ENCODE results near the gene IL4.
"Not testable (repeated sequence)": the region's sequence is repeated elsewhere in the genome, so short reads cannot be mapped to it uniquely, and the experiment has no call there.

The IL4 gene

GRCh38 chr5:132674671-132675506, 1.1 kb downstream of the IL4 start:
- DNase-seq (ENCODE audit: low spot score), result no peak

- DNase-seq (ENCODE audit: low spot score), result no peak
These were observed 2.3 kb downstream of the IL4 start for GRCh38 chr5:132675936-132676689.

- no peak for DNase-seq (ENCODE audit: low spot score)
These were observed 3.4 kb downstream of the IL4 start for GRCh38 chr5:132677191-132677590.

- no peak for DNase-seq (ENCODE audit: low spot score)
These were observed 4.1 kb downstream of the IL4 start for GRCh38 chr5:132677682-132678400.

GRCh38 chr5:132678735-132679134, 4.9 kb downstream of the IL4 start:
- DNase-seq (ENCODE audit: low spot score), result no peak

GRCh38 chr5:132679166-132679565, 5.4 kb downstream of the IL4 start:
- no peak for DNase-seq (ENCODE audit: low spot score)

- no peak for DNase-seq (ENCODE audit: low spot score)
These were observed 6.1 kb downstream of the IL4 start for GRCh38 chr5:132679717-132680380.

GRCh38 chr5:132680780-132681475, 7.1 kb downstream of the IL4 start:
- no peak for DNase-seq (ENCODE audit: low spot score)

GRCh38 chr5:132681476-132681831, 7.7 kb downstream of the IL4 start:
- DNase-seq (ENCODE audit: low spot score), result no peak

- DNase-seq (ENCODE audit: low spot score), result no peak
These were observed 8.2 kb downstream of the IL4 start for GRCh38 chr5:132681983-132682382.

- no peak for DNase-seq (ENCODE audit: low spot score)
These were observed 10.7 kb downstream of the IL4 start for GRCh38 chr5:132684491-132684890.

- no peak for DNase-seq (ENCODE audit: low spot score)
These were observed 11.3 kb downstream of the IL4 start for GRCh38 chr5:132684922-132685720.

- no peak for DNase-seq (ENCODE audit: low spot score)
These were observed 12.4 kb downstream of the IL4 start for GRCh38 chr5:132686193-132686592.

- DNase-seq (ENCODE audit: low spot score), result no peak
These were observed 14.2 kb downstream of the IL4 start for GRCh38 chr5:132687995-132688394.

- no peak for DNase-seq (ENCODE audit: low spot score)
These were observed 14.9 kb downstream of the IL4 start for GRCh38 chr5:132688536-132689339.

- no peak for DNase-seq (ENCODE audit: low spot score)
These were observed 15.7 kb downstream of the IL4 start for GRCh38 chr5:132689513-132689912.

GRCh38 chr5:132690156-132690555, 16.4 kb downstream of the IL4 start:
- DNase-seq (ENCODE audit: low spot score), result no peak

- DNase-seq (ENCODE audit: low spot score), result not testable (repeated sequence)
These were observed 18.2 kb downstream of the IL4 start for GRCh38 chr5:132691755-132692631.

GRCh38 chr5:132692632-132692967, 18.8 kb downstream of the IL4 start:
- DNase-seq (ENCODE audit: low spot score), result no peak

Measured in HuH-7.5 (cell line).